ENCODE results near the gene UBE2R2. TPM values are rescaled to one million over a fixed set of nuclear protein-coding genes. Genes with fewer than 3 reads are reported as not detected.

Gene UBE2R2
- polyA plus RNA-seq, 1 experiment, result 18.3 TPM

GRCh38 chr9:33964086-33964768, 147.3 kb downstream of the UBE2R2 start:
- Histone ChIP-seq H3K36me3 (ENCODE audit: control insufficient read depth, insufficient read depth, low read length) (0 out of 2 replicates have a peak, but pooled peaks cover 1% of the 10 kb centered on the region), H3K27me3 (ENCODE audit: control insufficient read depth, insufficient read depth, low read length) (no peaks in the 10 kb centered on the region), H3K4me3 (ENCODE audit: low read depth, low read length) (no peak overlapping the region)
- DNase-seq (ENCODE audit: low read depth), result no peak
- TF ChIP-seq CTCF (IDR thresholded peaks at IDR 0.05; ENCODE audit: insufficient read depth, low read depth, low read length), result no peak
- POLR2A ChIA-PET, result no interaction called here
- CTCF ChIA-PET, result interaction anchor here (1.1 kb wide), 1 partner anchor 498 kb away, joined by 3 read pairs; no protein-coding TSS in a partner anchor

Small RNA genes lying within 50 kb of the gene (small RNA-seq; reads per million reads assigned to genes)
- gene RF00019 (ENCODE audit: insufficient read length, low read depth, low replicate concordance) (not detected), gene RNU4ATAC11P (ENCODE audit: insufficient read length, low read depth, low replicate concordance) (not detected), gene SNORD121A (ENCODE audit: insufficient read length, low read depth, low replicate concordance) (5.5 reads per million, percentile 64 among the genes with 10 or more reads in this experiment), gene SNORD121B (ENCODE audit: insufficient read length, low read depth, low replicate concordance) (not detected)

Other genes starting within 250 kb of the UBE2R2 start
- 0.75 and 1.4 TPM in 2 replicates for gene PRSS3, start 21.6 kb upstream of the UBE2R2 start, polyA plus RNA-seq (2011; rRNA removed)
- gene UBAP2, start 231.7 kb downstream of the UBE2R2 start, polyA plus RNA-seq (2011; rRNA removed), result 11.6 and 18.9 TPM in 2 replicates